Cardiac muscle cell (in vitro differentiated cells and primary cell): ENCODE data around the gene OR10H5. TPM values are rescaled to one million over a fixed set of nuclear protein-coding genes. Genes with fewer than 3 reads are reported as not detected.
A peak's percentile ranks its signal among the peaks of the same experiment; 100 is the strongest.
"Not testable (repeated sequence)": the region's sequence is repeated elsewhere in the genome, so short reads cannot be mapped to it uniquely, and the experiment has no call there.

ENCODE experiments used
- DNase-seq, 2 donors: peaks; one replicate each; pipeline versions ENCODE4 v3.0.0 to v3.0.0-alpha.2; 2010 to 2017; ENCODE audit warnings: low read depth in 1 of 2, low spot score in 1 of 2
- H3K27ac ChIP-seq: fragments of 200-600 bp; sonication (generic); 2 replicates; pipeline ENCODE4 v1.5.1; 2016
- H3K27me3 ChIP-seq: fragments of 200-600 bp; sonication (generic); 2 replicates; pipeline ENCODE4 v1.6.0; 2016; ENCODE audit warnings: control low read depth
- H3K36me3 ChIP-seq: fragments of 200-600 bp; sonication (generic); 2 replicates; pipeline ENCODE4 v1.5.1; 2016; ENCODE audit warnings: control low read depth
- H3K4me1 ChIP-seq: fragments of 200-600 bp; sonication (generic); 2 replicates; pipeline ENCODE4 v1.8.1; 2017; ENCODE audit warnings: low read depth, mild to moderate bottlenecking, mixed run types
- H3K4me3 ChIP-seq: fragments of 200-600 bp; sonication (generic); 2 replicates; pipeline ENCODE4 v1.5.1; 2016; ENCODE audit warnings: mild to moderate bottlenecking
- H3K9me3 ChIP-seq: fragments of 200-600 bp; sonication (generic); 2 replicates; pipeline ENCODE4 v1.5.1; 2017; ENCODE audit warnings: low read depth, mild to moderate bottlenecking, control low read depth
- polyA plus RNA-seq: library from polyadenylated mRNA; unstranded; fragments of >200 nt; fragmentation: Nextera tagmentation; extraction: Ambion mirVana; gene quantifications from 2 replicates; pipeline ENCODE4 v1.2.1, GENCODE V29; 2016
- total RNA-seq: library from RNA; depleted of rRNA; stranded (reverse); fragments of >200 nt; gene quantifications from 2 replicates; pipeline ENCODE4 v1.2.3, GENCODE V29; 2016
- TF ChIP-seq, protein P1 (sequence below): IDR thresholded peaks from 2 replicates; pipeline ENCODE4 v1.5.1; 2012; ENCODE audit warnings: low read depth, mild to moderate bottlenecking, low read length

Gene OR10H5
- total and polyA plus RNA-seq, 2 experiments from 2014 or later = not detected

DNA sequence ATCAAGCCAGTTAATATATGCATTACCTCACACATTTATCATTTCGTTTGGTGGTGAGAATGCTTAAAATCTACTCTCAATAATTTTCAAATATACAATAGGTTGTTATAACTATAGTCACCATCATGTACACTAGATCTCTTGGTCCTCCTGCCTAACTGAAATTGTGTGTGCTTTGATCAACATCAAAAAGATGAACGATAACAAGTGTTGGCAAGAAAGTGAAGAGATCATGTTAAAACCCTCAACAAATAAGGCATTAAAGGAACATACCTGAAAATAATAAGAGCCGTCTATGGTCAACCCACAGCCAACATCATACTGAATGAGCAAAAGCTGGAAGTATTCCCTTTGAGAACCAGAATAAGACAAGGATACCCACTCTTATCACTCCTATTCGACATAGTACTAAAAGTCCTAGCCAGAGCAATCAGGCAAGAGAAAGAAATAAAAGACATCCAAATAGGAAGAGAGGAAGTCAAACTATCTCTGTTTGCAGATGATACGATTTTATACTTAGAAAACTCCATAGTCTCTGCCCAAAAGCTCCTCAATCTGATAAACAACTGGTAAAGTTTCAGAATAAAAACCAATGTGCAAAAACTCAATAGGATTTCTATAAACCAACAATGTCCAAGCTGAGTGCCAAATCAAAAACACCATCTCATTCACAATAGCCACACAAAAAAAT lies 55.9 kb downstream of the OR10H5 start:
- H3K27me3 ChIP-seq = no peaks in the 10 kb centered on the region
- no peaks in the 10 kb centered on the region for H3K36me3 ChIP-seq
- H3K9me3 ChIP-seq = no peaks in the 10 kb centered on the region
- TF ChIP-seq, protein P1, sequence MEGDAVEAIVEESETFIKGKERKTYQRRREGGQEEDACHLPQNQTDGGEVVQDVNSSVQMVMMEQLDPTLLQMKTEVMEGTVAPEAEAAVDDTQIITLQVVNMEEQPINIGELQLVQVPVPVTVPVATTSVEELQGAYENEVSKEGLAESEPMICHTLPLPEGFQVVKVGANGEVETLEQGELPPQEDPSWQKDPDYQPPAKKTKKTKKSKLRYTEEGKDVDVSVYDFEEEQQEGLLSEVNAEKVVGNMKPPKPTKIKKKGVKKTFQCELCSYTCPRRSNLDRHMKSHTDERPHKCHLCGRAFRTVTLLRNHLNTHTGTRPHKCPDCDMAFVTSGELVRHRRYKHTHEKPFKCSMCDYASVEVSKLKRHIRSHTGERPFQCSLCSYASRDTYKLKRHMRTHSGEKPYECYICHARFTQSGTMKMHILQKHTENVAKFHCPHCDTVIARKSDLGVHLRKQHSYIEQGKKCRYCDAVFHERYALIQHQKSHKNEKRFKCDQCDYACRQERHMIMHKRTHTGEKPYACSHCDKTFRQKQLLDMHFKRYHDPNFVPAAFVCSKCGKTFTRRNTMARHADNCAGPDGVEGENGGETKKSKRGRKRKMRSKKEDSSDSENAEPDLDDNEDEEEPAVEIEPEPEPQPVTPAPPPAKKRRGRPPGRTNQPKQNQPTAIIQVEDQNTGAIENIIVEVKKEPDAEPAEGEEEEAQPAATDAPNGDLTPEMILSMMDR = no peak
- H3K4me3 ChIP-seq = no peak overlapping the region
- no peak for DNase-seq
- H3K27ac ChIP-seq = no peak overlapping the region
- H3K4me1 ChIP-seq = no peaks in the 10 kb centered on the region

DNA sequence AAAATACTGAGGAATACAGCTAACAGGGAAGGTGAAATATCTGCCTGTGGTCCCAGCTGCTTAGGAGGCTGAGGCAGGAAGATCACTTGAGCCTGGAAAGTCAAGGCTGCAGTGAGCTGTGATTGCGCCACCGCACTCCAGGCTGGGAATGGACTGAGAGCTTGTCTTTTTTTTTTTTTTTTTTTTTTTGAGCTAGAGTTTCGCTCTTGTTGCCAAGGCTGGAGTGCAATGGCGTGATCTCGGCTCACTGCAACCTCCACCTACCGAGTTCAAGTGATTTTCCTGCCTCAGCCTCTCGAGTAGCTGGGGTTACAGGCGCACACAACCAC lies 56.4 kb downstream of the OR10H5 start:
- not testable (repeated sequence) for H3K4me1 ChIP-seq, H3K4me3 ChIP-seq, H3K9me3 ChIP-seq, H3K36me3 ChIP-seq, H3K27ac ChIP-seq, H3K27me3 ChIP-seq
- DNase-seq = peak in 1 of 2 donors; percentile 2

DNA sequence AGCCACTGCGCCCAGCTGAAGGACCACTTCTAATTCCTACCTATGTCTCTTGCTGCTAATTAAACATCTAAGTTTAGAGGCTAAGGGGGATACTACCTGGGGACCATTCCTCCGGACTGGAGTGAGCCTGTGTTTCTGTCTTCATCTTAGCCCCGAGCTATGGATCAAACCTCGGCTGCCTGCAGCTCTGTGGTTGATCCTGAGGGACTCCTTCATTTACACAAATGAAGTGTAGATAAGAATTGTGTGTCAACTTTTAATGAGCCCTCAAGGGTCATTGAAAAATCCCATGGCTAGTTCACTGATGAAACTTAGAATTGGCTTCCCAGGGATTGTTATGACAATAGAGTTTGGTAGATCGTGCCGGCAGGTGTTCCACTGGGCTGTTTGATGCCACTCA lies 59.5 kb downstream of the OR10H5 start:
- Histone ChIP-seq H3K9me3 (no peaks in the 10 kb centered on the region), H3K27ac (no peak overlapping the region), H3K27me3 (no peaks in the 10 kb centered on the region), H3K4me3 (no peak overlapping the region), H3K4me1 (no peaks in the 10 kb centered on the region), H3K36me3 (no peaks in the 10 kb centered on the region)
- TF ChIP-seq, protein P1 = no peak
- no peak for DNase-seq

DNA sequence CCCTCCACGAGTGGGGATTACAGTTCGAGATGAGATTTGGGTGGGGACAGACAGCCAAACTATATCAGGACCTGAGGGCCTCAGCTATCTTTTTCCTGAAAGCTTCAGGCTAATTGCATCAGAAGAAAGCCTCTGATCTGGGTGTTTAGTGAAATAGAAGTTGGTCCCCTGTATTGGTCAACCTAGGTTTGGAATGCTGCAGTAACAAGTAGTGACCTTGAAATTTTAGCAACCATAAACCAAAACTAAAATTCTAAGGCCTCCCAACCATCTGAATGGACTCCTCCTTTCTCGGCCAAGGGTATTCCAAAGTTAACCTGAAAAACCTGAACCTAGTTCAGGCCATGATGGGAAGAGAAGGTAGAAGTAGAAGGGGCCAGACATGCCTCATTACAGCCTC lies 62.9 kb downstream of the OR10H5 start:
- Histone ChIP-seq H3K4me3 (no peak overlapping the region), H3K36me3 (no peaks in the 10 kb centered on the region), H3K4me1 (no peaks in the 10 kb centered on the region), H3K27ac (no peak overlapping the region), H3K9me3 (no peaks in the 10 kb centered on the region), H3K27me3 (no peaks in the 10 kb centered on the region)
- TF ChIP-seq, protein P1 = no peak
- DNase-seq = no peak

Other genes starting within 250 kb of the OR10H5 start
- gene CYP4F8, start 172.4 kb upstream of the OR10H5 start, total RNA-seq = not detected in 2 replicates
- gene CYP4F8, start 172.4 kb upstream of the OR10H5 start, polyA plus RNA-seq = not detected in 2 replicates
- not detected in 2 replicates for gene CYP4F3, start 146.8 kb upstream of the OR10H5 start, total RNA-seq
- not detected in 2 replicates for gene CYP4F3, start 146.8 kb upstream of the OR10H5 start, polyA plus RNA-seq
- gene CYP4F12, start 114.6 kb upstream of the OR10H5 start, total RNA-seq = not detected in 2 replicates
- not detected in 2 replicates for gene CYP4F12, start 114.6 kb upstream of the OR10H5 start, polyA plus RNA-seq
- gene OR10H2, start 59.6 kb upstream of the OR10H5 start, total RNA-seq = not detected in 2 replicates
- gene OR10H2, start 59.6 kb upstream of the OR10H5 start, polyA plus RNA-seq = not detected in 2 replicates
- gene OR10H3, start 49.7 kb upstream of the OR10H5 start, total RNA-seq = not detected in 2 replicates
- not detected in 2 replicates for gene OR10H3, start 49.7 kb upstream of the OR10H5 start, polyA plus RNA-seq
- gene OR10H1, start 28.0 kb downstream of the OR10H5 start, total RNA-seq = not detected in 2 replicates
- gene OR10H1, start 28.0 kb downstream of the OR10H5 start, polyA plus RNA-seq = not detected in 2 replicates
- not detected in 2 replicates for gene CYP4F2, start 110.4 kb downstream of the OR10H5 start, total RNA-seq
- gene CYP4F2, start 110.4 kb downstream of the OR10H5 start, polyA plus RNA-seq = not detected in 2 replicates
- gene CYP4F11, start 146.9 kb downstream of the OR10H5 start, total RNA-seq = not detected in 2 replicates
- gene CYP4F11, start 146.9 kb downstream of the OR10H5 start, polyA plus RNA-seq = not detected in 2 replicates
- gene OR10H4, start 161.3 kb downstream of the OR10H5 start, total RNA-seq = not detected in 2 replicates
- gene OR10H4, start 161.3 kb downstream of the OR10H5 start, polyA plus RNA-seq = not detected in 2 replicates